HG03139 (cell line): ENCODE data around the gene OBSCN.

Experiments used
- ATAC-seq: cut with Tn5 transposase; IDR thresholded peaks from one replicate; pipeline ENCODE4 v1.9.1; 2021; ENCODE audit not compliant: unreplicated experiment

The OBSCN gene

DNA sequence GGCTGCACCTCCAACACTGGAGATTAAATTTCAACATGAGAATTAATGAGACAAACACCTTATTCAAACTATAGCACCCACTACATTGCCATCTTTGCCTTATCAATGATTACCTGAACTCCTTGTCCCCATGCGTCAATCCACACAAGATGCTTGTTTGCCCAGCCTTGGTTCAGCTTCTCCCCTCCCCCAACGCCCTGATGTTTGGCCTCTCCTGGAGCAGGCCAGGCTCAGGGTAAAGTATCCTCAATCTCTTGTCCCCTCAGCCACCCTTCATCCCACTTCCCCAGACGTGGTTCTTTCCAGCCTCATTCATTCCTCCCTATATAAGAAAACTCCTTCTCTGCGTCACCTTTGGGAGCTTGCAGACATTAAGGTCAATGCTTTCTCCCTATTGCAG is 220.6 kb downstream of the OBSCN start:
- no peak for ATAC-seq
